Hematopoietic multipotent progenitor cell (in vitro differentiated cells): Measurements from ENCODE around the gene CYP2W1. TPM values are rescaled to one million over a fixed set of nuclear protein-coding genes. Genes with fewer than 3 reads are reported as not detected.
A peak's percentile ranks its signal among the peaks of the same experiment; 100 is the strongest.

ENCODE experiments used
- DNase-seq, 3 donors: peaks; one replicate each; pipeline ENCODE4 v3.0.0-alpha.2; 2011 to 2015; ENCODE audit warnings: low read depth in 2 of 3, low spot score in 2 of 3
- total RNA-seq: library from RNA; depleted of rRNA; stranded (reverse); fragments of >200 nt; gene quantifications from one replicate; pipeline ENCODE4 v1.2.3, GENCODE V29; 2012

CYP2W1 gene
- total RNA-seq, 1 donor: not detected

DNA sequence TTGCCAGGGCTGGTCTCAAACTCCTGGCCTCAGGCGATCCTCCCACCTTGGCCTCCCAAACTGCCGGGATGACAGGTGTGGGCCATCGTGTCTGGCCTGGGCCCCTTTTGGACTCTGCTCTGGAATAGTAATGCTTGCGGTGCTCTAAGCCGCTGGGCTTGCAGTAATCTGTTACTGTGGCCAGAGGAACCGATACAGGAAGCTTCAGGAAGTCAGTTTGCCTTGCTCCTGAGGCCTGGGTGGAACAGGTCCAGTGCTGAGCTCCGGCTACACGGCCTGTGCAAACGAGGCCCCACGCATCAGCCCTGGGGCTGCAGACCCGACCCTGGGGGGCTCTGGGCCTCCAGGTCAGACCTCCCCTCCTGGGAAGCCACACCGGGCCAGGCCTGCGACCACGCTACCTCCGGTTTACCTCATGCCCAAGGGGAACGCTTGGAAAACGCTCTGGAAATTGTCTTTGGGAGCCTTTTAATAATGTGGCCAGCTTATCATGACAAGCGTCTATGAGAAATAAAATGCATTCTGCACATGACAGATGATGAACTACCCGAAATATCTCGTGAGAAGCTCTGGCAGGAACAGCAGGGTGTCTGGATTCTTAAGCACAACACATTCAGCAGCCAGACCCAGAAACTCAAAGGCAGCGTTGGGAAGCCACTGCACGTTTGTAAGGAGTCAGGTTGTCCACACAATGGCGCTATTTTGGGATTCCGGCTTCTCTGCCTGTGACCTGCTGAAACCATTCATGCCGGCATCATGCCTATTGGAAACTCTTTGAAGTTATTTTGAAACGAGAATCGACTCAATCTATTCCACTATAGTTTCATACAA, 18.4 kb upstream of the CYP2W1 start:
- DNase-seq: peak in 1 of 3 donors; percentile 33

DNA sequence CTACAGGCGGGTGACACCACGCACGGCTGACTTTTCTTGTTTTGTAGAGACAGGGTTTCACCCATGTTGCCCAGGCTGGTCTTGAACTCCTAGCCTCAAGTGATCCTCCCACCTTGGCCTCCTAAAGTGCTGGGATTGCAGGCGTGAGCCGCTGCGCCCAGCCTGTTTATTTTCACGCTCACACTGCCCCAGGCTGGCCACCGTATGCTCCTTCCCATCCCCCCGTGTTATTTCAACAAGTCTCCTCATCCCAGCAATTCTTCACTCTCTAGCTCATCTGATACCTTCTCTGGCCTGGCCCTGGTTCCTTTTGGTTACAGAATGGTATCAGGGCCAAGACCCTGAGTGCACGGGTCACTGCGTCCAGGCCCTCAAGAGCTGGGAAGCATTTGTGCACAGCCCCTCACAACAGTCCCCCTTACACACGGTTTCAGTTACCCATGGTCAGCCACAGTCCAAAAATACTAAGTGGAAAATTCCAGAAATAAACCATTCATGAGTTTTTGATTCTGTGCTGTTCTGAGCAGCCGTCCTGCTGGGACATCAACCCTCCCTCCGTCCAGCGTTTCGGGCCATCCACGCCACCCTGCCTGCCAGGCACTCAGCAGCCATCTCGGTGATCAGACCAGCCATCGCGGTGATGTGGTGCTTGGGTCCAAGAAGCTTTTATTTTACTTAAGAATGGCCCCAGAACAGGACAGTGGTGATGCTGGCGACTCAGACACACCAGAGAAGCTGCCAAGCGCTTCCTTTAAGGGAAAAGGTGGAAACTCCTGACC, 16.5 kb upstream of the CYP2W1 start:
- DNase-seq: no peak

DNA sequence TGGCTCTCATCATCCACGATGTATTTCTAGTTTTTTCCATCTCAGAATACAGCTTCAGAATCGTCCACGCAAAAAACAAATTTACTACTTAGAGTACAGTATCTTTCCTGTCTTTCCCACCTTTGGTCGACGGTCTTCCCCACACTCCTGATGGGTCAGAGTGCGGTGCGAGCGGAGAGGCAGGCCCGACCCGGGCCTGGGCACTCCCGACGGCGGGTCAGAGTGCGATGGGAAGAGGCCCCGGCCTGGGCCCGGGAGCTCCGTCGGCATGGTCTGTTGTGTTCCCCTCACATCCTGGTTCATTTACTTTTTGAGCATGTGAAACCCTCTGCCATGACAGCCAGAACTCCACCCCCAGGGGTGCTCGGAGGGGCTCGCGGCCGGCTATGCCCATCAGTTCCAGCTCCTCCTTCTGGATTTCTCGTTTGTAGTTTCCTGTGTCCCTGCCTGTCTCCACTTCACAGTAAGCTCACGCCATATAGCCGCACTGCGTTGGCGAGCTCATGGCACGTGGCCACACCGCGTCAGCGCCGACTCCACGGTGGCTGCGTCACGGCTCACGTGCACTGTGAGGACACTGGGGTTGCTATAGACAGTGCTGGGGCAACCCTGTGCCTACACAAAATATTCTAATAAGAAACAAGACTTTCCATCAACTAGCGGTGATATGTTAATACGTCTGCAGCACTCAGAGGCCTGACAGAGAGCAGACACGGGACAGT, 15.5 kb upstream of the CYP2W1 start:
- no peak for DNase-seq

DNA sequence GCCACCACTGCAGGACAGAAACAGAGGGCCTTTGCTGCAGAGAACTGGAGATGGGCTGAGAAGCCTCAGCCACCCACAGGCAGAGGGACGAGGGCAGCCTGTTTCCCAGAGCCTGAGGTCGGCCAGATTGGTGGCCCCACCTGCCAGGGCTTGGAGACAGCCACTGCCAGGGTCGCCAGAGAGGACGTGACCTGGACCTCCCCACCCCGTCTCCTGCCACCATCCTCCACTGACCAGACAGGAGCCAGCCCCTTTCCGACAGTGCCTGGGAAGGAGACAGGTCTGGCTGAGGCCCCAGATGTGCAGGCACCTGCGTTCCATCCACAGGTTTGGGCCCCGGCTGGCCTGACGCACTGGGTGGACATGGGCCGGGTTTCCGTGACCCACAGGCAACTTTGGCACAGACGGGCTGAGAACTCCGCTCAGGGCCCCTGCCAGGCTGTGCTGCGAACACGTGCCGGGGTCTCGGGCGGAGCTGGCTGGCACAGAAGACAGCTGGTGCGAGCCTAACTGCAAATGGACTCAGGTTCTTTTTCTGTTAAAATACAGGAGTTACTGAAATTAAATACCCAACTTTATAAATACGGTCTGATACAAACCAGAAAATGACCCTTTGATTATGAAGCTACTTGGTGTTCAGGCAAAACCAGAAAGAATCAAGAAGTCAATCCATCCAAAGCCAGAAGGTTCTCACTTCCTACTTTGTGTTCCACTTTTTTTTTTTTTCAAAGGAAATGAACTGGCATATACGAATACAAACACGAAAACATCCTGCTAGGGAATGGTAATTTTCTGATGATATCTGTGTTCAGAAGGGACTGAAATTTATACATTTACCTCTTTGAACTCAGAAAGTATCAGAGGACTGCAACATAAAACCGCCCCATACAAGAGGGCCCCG, 14.5 kb upstream of the CYP2W1 start:
- no peak for DNase-seq

DNA sequence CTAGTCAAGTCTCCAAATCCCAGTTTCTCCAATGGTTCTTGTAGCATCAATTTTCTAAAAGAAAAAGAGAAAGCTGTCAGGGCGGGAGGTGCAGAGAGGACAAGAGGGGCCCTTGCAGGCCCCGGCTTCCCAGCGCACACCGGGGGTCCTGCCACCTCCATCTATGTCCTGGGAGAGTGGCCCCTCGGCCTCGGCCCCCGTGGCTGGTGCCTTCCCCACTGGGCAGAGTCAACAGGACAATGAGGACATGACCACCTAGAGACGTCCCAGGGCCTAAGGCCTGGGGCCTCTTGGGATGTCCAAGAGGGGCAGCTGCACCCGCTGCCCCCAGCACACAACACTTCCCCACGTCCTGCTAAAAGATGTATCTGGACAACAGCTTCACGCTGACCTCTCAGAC, 13.6 kb upstream of the CYP2W1 start:
- no peak for DNase-seq

DNA sequence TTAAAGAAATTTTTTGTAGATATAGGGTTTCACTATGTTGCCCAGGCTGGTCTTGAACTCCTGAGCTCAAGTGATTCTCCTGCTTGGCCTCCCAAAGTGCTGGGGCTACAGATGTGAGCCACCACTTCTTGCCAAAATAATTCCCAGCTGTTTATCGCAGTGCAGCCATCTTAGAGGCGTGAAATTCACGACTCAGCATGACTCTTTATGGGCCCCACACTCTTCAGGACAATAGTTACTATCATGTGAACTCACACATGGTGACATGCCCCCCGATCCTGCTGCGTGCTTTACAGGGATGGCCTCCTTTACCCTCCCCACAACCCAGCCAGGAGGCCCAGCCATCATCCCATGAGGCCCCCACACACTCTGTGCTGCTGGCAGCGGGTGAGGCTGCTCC, 12.2 kb upstream of the CYP2W1 start:
- DNase-seq: no peak

DNA sequence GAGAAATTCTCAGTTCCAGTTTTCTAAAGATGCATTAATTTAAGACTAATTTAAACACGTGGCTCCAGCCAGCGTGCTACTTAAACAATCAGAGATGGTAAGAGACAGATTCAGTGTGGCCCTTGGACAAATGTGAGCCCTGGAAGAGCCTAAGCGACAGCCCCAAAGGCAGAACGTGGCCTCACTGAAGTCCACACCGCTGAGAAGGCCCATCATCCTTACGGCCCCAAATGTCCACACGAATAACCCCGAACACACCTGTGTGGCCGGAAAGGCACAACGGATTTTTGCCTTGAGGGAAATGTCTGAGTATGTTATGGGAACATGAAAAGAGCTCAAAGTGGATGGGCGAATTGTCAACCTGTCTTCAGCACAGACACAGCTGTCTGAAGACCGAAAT, 10.9 kb upstream of the CYP2W1 start:
- no peak for DNase-seq

DNA sequence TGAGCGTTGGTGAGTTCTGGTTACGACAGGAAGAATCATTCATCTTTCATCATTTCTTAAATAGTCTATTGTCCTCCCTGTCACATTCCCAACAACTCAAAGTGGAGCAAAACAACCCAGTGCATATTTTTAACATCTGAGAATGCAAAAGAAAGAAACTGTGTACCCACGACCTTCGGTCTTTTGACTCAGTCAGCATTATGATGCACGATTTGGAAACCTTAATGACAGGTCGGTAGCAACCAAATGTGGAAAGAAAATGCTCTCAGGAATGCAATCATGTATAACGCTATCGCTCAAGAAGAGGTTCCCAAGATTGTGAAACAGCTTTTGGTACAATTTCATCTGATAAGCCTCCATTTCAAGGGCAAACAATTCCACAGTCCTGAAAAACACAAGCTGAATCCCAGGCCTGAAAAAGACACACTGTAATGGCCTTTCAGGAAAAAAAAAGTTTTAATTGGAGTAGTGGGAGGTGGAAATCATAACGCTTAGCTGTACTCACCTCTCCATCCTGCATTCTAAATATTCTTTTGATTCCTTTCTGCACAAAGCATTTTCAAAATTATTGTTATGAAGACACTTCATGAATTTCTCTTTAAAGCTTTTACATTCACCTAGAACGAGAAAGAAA, 10.2 kb upstream of the CYP2W1 start:
- DNase-seq: no peak

DNA sequence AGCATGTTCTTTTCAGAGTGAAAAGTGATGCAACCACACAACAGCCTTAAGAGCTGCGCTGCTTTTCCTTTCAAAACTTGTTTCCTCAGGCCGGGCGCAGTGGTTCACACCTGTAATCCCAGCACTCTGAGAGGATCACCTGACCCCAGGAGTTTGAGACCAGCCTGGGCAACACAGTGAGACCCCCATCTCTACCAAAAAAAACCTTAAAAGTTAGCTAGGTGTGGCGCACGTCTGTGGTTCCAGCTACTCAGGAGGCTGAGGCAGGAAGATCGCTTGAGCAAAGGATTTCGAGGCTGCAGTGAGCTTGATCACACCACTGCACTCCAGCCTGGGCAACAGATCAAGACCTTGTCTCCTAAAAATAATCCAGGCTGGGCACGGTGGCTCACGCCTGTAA, 9.7 kb upstream of the CYP2W1 start:
- no peak for DNase-seq

DNA sequence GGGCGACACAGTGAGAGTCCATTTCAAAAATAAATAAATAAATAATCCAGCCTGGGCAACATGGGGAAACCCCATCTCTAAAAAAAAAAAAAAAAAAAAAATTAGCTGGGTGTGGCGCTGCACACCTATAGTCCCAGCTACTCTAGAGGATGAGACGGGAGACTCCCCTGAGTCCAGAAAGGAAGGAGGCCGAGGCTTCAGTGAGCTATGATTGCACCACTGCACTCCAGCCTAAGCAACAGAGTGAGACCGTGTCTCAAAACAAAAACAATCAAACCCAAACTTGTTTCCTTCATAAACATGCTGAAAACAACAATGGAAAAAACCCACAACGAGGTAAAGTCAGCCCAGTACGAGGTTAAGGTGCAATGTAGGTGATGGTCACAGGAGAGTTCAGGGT, 8.8 kb upstream of the CYP2W1 start:
- DNase-seq: no peak

DNA sequence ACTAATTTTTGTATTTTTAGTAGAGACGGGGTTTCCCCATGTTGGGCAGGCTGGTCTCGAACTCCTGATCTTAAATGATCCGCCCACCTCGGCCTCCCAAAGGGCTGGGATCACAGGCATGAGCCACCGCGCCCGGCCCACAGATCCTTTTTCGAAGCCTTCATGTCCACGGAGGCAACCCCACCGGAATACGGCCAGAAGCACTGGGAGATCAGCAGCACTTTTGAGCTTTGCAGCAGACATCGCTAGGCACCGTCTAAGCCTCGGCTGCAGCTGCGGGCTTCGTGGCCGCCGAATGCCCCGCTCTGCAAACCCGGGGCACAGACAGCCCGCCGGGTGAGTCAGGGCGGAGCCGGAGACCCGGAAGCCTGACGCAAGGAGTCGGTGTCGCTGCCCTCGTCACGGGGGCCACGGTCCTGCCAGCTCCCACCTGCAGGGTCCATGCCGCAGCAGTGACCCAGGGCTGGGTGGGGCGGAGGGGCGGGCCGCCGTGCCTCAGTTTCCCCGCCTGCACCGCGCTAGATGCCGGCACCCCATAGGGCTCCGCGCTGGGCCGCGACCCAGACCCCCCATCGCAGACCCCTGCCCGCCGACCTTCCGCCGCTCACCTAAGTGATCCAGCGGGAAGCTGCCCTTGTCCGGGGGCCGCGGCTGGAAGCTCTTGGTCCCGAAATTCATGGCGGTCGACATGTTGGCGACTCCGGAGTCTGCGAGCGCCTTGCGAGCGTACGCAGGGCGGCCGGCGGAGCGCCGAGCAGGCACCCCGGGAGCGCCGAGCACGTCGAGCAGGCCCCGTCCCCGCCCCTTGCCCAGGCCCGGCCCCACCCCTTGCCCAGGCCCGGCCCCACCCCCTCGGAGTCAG, 7.9 kb upstream of the CYP2W1 start, which contains the start of gene COX19:
TSS of gene COX19 (minus strand) at position 730 of the 862 bp plus-strand sequence. CDS start at position 690, 40 bp downstream.
- peak; percentile 71 to 89 (median 88) for DNase-seq

DNA sequence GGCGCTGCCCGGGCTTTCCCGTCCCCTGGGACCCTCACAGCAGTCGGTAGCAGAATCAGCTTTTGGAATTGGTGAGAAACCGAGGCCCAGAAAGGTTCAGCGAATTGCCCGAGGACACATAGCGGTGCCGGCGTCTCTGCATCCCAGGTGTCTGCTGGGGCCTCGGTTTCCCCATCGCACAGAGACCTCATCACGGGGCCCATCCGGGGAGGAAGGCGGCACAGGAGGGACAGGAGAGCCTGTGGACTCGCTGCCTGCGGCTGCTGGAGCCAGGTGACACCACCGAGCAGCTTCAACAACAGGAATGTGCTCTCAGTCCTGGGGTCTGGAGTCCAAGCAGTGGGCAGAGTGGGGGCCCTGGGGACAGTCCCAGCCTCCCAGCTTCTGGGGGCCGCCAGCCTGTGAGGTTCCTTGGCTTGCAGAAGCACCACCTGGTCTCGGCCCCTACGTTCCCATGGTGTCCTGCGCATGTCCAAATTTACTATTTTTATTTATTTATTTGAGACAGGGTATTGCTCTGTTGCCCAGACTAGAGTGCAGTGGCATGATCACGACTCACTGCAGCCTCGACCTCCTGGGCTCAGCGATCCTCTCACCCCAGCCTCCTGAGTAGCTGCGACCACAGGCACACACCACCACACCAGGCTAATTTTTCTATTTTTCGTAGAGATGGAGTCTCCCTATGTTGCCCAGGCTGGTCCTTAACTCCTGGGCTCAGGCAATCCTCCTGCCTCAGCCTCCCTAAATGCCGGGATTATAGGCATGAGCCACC, 7.1 kb upstream of the CYP2W1 start:
- no peak for DNase-seq

DNA sequence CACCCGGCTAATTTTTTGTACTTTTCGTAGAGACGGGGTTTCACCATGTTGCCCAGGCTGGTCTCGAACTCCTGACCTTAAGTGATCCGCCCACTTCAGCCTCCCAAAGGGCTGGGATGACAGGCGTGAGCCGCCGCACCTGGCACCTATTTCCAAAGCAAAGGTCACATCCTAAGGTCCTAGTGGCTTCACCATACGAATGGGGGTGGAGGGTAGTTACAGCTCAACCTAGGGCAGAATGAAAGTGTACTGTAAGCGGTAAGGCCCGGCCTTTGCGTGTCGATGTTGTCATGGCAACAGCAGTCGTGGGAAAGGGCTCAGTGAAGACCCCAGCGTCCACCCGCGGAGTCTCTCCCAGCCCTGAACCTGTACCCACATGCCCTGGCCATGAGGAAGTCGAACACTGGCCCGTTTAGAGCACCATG, 6.1 kb upstream of the CYP2W1 start:
- DNase-seq: no peak

DNA sequence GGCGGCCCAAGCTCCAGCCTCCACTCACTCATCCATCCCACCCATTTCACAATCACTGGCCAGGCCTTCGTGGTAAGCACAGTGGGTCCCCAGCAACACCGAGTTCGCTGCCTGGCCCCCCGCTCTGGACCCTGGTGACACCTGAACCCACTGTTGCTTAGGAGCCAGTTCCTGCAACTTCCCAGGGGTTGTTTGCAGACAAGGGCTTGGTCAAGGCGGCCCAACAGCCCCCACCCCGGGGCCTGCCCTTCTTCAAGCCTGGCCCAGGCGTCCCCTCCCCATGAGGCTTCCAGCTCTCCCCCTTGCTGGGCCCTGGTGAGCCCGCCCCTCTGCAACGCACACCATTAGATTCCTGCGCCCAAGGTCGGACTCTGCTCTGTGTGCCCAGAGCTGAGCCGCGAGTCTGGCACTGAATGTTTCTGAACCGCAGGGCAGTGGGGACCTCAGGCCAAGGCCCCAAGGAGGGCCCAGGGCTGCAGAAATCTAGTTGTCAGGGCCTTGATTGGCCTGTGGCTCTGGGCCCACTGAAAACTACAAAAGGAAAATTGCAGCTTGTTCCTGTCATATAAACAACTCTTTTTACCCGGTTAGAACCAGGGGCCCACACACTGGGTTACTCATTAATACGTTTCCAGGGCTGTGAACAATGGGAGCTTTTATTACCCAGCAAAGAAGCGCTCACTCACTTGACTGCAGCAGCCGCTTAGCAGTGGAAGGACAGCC, 5.5 kb upstream of the CYP2W1 start:
- DNase-seq: no peak

DNA sequence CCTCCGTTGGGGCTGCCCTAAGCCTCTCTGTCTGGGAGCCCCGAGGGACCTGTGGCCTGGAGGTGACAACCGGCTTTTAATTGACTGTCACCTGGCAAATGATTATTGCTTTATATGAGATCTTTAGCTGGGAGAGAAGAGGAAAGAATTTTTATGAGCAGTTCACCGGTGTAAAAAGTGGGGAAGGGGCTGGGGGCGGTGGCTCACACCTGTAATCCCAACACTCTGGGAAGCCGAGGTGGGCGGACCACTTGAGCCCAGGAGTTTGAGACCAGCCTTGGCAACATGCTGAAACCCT, 5.0 kb upstream of the CYP2W1 start:
- no peak for DNase-seq

DNA sequence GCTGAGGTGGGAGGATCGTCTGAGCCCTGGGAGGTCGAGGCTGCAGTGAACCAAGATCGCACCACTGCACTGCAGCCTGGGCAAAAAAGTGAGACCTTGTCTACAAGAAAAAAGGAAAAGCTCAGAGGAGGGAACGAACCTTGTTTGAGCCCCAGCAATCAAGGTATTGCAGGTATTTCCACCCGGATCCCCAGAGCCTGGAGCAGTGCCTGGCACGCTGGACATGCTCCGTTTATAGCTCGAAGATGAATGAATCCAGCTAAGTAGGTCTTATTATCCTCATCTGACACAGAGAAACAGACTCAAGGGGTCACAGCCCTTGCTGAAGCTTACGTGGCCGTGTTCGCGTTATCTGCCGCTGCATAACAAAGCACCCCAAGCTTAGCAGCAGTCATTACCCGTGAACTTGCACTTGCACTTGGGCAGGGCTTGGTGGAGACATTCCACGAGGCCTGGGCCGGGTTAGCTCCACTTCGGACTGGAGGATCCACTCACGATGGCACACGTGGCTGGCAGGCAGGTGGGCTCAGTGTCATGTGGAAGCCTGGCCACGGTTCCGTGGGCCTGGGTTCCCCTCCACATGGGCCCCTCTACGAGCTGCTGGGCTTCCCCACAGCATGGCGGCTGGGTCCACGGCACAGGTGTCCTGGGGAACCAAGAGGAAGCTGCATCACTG, 4.4 kb upstream of the CYP2W1 start:
- no peak for DNase-seq

DNA sequence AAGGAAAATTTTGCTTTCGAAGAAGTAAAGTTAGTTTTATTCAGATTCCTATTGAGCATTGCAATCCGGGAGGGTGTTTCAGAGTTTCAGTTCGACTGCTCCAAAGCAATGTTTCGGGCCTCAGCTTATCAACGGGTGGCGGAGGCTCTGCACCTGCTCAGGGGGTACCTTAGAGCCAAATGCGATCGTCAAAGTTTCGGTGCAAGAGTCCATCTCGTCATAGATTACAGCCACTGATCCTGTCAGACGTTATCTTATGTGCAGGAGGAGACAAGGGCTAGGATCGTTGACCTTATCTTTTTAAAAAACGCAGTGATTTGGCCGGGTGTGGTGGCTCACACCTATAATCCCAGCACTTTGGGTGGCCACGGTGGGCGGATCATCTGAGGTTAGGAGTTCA, 3.8 kb upstream of the CYP2W1 start:
- no peak for DNase-seq
